ENCODE data around the gene GRAMD1B. TPM values are rescaled to one million over a fixed set of nuclear protein-coding genes. Genes with fewer than 3 reads are reported as not detected.

The GRAMD1B gene
- total RNA-seq, 1 donor from 2014 or later, result 15.0 TPM

DNA sequence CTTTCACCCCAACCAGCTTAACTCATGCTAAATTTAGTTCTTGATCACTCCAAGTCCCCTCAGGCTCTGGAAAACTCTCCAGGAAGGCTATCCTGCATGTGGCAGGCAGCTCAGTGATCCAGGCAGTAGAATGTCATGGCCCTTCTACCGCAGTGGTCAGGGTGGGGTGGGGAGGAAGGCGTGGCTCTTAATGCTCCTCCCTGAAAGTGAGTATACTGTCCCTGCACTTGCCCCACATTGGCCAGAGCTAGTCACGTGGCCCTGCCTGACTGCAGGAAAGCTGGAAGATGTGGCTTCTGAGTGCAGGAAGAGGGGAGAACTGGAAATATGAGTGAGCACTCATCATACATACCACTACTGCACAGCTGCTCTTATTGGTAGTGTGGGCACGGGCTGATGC is 102.1 kb downstream of the GRAMD1B start:
- Mint-ChIP-seq H3K27me3 (no peaks in the 10 kb centered on the region), H3K4me1 (no peaks in the 10 kb centered on the region), H3K4me3 (no peak overlapping the region), H3K9me3 (no peaks in the 10 kb centered on the region), H3K36me3 (ENCODE audit: low read depth) (no peaks in the 10 kb centered on the region), H3K27ac (no peak overlapping the region)
- intact Hi-C loops (cut with micrococcal nuclease), result no loop called here
- POLR2A ChIA-PET, result no interaction called here
- DNase-seq, result no peak
- ATAC-seq (ENCODE audit: low read depth), result no peak
- TF ChIP-seq CTCF (IDR thresholded peaks at IDR 0.05), result no peak
- CTCF ChIA-PET, result no interaction called here

DNA sequence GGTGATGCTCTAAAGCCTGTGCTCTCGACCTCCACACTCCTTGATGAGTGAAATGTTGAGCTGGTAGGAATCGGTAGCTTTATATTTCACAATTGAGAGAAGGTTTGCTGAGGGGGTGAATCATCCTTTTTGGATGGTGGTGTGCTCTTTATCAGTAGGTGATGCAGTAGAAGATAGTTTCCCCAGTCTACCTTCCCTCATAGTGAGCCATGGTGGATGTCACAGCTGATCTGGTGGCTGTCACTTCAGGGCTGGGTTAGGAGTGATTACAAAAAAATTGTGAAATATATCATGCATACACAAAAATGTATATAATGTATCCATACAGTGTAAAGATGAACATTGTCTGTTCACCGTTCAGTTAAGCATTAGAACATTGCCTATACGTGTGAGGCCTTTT is 105.3 kb downstream of the GRAMD1B start:
- POLR2A ChIA-PET, result no interaction called here
- no peak for ATAC-seq (ENCODE audit: low read depth)
- Mint-ChIP-seq H3K4me3 (no peak overlapping the region), H3K27ac (no peak overlapping the region), H3K36me3 (ENCODE audit: low read depth) (no peaks in the 10 kb centered on the region), H3K27me3 (no peaks in the 10 kb centered on the region), H3K9me3 (no peaks in the 10 kb centered on the region), H3K4me1 (peaks cover 2% of the 10 kb centered on the region)
- CTCF ChIA-PET, result interaction anchor here (1.0 kb wide), 1 partner anchor 41 kb away, joined by 3 read pairs; no protein-coding TSS in a partner anchor
- no peak for TF ChIP-seq CTCF (IDR thresholded peaks at IDR 0.05)
- no peak for DNase-seq
- intact Hi-C loops (cut with micrococcal nuclease), result no loop called here

DNA sequence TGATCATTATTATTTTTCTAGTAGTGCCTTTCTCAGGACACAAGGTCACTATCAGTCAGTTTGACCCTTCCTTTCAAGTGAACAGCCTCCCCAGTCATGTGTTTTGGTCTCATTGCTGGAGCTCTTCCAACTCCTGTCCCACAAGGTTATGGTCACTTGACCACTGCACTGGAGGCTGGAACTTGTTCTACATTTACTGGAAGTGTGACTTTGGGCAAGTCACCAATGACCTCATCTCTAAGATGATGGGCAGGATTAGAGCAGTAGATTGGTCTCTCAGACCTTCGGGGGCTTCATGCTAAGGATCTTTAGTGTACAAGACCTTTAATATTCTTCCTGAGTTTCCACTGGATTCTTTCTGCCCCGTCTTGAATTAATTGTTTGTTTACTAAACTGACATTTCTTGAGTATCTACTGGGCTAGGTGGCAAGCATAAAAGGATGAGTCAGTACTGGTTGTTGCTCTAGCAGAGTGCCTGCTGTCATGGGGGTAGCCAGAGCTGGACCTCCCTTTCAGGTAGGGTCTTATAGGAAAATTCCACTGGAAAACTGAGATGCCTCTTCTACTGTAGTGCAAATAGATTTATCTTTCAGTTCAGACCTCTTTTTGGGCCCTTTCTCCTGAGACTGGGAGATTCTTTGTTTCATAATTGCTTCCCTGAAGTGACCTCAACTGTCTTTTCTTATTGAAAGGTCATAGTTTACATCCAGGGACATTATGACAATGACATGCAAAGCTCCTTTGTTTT is 106.8 kb downstream of the GRAMD1B start:
- H3K4me3 Mint-ChIP-seq, result no peak overlapping the region
- no peaks in the 10 kb centered on the region for H3K36me3 Mint-ChIP-seq (ENCODE audit: low read depth)
- TF ChIP-seq CTCF (IDR thresholded peaks at IDR 0.05), result no peak
- no peak for DNase-seq
- intact Hi-C loops (cut with micrococcal nuclease), result no loop called here
- no peaks in the 10 kb centered on the region for H3K9me3 Mint-ChIP-seq
- H3K27me3 Mint-ChIP-seq, result no peaks in the 10 kb centered on the region
- ChIA-PET POLR2A (no interaction called here), CTCF (interaction anchor here (0.9 kb wide), 1 partner anchor 10 kb away, joined by 3 read pairs; no protein-coding TSS in a partner anchor)
- ATAC-seq (ENCODE audit: low read depth), result no peak
- peaks cover 2% of the 10 kb centered on the region for H3K4me1 Mint-ChIP-seq
- H3K27ac Mint-ChIP-seq, result no peak overlapping the region

DNA sequence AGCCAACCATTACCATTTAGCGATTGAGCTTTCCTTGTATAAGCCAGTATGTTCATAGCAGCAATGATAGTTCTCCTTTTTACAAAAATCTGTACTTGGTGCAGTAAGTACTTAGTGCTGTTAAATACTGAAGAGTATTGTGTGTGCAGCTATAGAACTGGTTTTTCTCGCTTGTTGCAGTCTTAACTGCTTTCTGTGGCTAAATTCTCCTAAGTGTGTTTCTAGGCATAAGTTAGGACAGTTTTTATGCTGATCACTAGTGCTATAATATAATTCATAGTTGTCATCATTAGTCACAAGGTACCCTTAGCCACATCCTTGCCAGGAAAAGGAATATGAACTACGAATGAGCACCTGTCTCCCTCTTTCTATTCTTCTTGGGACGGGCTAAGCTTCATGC is 107.7 kb downstream of the GRAMD1B start:
- Mint-ChIP-seq H3K36me3 (ENCODE audit: low read depth) (no peaks in the 10 kb centered on the region), H3K4me3 (no peak overlapping the region), H3K27me3 (no peaks in the 10 kb centered on the region), H3K4me1 (peaks cover 2% of the 10 kb centered on the region), H3K27ac (no peak overlapping the region), H3K9me3 (no peaks in the 10 kb centered on the region)
- ATAC-seq (ENCODE audit: low read depth) (no peak), DNase-seq (no peak)
- POLR2A ChIA-PET, result no interaction called here
- intact Hi-C loops (cut with micrococcal nuclease), result no loop called here
- CTCF ChIA-PET, result interaction anchor here (0.9 kb wide), 1 partner anchor 11 kb away, joined by 3 read pairs; no protein-coding TSS in a partner anchor
- no peak for TF ChIP-seq CTCF (IDR thresholded peaks at IDR 0.05)

- Mint-ChIP-seq H3K9me3 (no peaks in the 10 kb centered on the region), H3K27ac (no peak overlapping the region), H3K36me3 (ENCODE audit: low read depth) (no peaks in the 10 kb centered on the region), H3K4me1 (peaks cover 16% of the 10 kb centered on the region), H3K4me3 (no peak overlapping the region), H3K27me3 (no peaks in the 10 kb centered on the region)
- ATAC-seq (ENCODE audit: low read depth) (no peak), DNase-seq (no peak)
- intact Hi-C loops (cut with micrococcal nuclease), result no loop called here
- TF ChIP-seq CTCF (IDR thresholded peaks at IDR 0.05), result no peak
- POLR2A ChIA-PET, result no interaction called here
- CTCF ChIA-PET, result no interaction called here
Observed at GRCh38 chr11:123543797-123544196, 113.7 kb downstream of the GRAMD1B start.

Data from activated B cell treated with CpG ODN at 0.5 μM for 24 hours (primary cell).